ENCODE measurements around the gene GOLGA6L2. TPM values are rescaled to one million over a fixed set of nuclear protein-coding genes. Genes with fewer than 3 reads are reported as not detected.
"Not testable (repeated sequence)": the region's sequence is repeated elsewhere in the genome, so short reads cannot be mapped to it uniquely, and the experiment has no call there.

Gene GOLGA6L2, protein sequence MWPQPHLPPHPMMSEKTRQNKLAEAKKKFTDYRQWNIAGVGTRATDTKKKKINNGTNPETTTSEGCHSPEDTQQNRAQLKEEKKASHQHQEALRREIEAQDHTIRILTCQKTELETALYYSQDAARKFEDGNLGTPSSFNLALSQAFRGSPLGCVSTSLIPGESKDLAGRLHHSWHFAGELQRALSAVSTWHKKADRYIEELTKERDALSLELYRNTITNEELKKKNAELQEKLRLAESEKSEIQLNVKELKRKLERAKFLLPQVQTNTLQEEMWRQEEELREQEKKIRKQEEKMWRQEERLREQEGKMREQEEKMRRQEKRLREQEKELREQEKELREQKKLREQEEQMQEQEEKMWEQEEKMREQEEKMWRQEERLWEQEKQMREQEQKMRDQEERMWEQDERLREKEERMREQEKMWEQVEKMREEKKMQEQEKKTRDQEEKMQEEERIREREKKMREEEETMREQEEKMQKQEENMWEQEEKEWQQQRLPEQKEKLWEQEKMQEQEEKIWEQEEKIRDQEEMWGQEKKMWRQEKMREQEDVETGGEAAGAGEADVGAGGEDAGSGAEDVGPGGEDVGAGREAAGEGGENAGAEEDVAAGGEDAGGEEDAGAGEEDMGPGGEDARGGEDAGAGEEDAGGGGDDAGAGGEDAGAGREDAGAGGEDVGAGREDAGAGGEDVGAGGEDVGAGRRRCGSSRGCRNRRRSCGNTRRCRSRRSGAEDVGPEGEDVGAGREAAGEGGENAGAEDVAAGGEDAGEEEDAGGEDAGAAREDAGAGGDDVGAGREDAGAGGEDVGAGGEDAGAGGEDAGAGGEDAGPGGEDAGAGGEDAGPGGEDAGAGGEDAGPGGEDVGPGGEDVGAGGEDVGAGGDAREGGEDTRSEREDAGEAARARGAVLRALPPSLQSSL
- not detected for polyA plus RNA-seq (ENCODE audit: insufficient read length)

DNA sequence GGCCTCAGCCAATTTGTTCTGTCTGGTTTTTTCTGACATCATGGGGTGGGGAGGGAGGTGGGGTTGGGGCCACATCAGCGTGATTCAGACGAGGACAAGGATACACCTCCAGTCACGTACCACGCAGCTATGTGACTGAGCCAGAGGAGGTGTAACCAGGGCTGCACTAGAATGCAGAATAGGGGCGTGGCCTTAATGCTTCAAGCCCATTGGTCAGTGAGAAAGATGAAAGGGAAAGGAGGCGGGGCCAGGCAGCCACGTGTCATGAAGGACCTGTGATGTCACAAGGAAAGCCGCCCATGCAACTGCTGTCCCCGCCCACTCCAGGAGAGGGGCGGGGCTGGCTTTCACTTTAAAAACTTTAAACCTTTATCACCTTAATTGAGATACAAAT, at the start of gene GOLGA6L2:
Gene GOLGA6L2, minus strand, starts transcription at position 137 of the 394 bp plus-strand sequence. Its CDS starts 62 bp downstream, at position 75.
- DNase-seq (ENCODE audit: low read depth), result no peak

DNA sequence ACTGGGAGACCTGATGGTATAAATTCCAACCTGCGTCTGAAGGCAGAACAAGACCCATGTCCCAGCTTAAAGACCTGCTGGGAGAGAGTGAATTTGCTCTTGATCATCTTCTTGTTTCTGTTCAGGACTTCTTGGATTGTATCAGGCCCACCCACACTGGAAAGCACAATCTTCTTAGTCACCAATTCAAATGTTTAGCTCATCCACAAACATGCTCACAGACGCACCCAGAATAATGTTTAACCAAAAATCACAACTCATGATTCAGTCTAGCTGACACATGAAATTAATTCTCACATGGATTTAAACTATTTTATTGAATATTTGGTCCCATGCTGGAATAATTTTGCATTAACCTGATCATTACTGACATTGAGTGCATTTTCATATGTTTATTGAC, 37.8 kb upstream of the GOLGA6L2 start:
- no peak for DNase-seq (ENCODE audit: low read depth)

DNA sequence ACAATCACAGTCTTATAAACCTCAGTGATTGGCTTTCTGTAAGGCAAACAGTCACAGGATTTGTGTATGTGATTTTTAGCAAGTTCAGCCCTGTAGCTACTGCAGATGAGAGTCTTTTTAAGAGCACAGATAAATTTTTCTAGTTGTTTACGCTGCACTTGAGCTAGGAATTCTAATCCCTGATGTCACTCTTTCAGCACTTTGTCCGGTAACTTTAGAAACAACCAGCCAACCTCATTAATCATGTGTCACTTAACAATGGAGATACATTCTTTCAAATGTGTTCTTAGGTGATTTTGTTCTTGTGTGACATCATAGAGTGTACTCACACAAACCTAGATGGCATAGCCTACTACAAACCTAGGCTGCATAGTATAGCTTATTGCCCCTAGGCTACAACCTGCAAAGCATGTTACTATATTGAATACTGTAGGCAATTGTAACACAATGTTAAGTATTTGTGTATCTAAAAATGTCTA, 36.8 kb upstream of the GOLGA6L2 start:
- DNase-seq (ENCODE audit: low read depth), result no peak

DNA sequence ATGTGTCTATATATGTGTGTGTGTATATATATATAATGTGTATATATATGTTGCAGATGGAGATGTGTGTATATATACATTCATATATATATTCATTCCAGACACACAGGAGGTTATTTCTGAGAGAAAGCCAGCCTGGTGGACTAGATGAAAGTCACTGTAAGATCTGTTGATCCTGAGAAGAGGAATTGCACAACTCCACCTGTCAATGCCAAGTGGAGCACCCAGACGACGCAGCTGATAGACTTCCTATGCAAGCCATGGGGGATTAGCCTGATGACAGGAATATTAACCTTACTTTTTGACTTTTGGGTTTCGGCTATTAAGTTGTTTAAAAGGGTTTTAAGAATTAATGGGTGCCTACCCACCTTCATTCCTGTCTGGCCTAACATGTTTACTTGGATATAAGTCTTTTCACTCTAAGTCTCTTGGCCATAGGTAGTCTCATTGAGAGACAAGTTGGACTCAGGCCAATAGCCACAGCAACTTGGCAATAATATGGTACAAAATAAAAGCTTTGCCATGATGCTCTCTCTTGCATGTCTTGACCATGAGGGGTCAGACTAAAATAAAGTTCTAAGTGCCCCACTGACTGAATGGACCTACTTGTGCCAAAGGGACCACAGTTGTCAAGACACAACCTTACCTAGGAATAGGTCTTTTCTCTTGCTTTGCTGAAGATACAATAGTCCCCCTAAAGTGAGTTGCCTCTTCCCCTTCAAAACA, 35.9 kb upstream of the GOLGA6L2 start:
- no peak for DNase-seq (ENCODE audit: low read depth)

DNA sequence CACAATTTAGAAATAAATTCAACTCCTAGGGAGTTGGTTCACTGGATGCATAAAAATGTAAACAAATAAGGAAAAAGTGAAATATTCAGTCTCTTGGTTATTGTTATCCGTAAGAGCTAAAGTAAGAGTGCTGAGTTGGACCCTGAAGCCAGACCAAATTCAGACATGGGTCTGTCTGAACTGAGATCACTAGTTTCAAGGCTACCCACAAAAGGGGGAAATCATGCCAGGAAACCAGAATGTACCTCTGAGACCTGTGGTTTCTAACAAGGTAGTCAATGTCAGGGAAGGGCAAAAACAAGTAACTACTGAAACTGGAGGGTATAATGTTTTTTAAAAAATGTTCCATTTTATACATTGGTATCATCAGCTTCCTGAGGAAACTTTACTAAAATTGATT, 35.2 kb upstream of the GOLGA6L2 start:
- no peak for DNase-seq (ENCODE audit: low read depth)

DNA sequence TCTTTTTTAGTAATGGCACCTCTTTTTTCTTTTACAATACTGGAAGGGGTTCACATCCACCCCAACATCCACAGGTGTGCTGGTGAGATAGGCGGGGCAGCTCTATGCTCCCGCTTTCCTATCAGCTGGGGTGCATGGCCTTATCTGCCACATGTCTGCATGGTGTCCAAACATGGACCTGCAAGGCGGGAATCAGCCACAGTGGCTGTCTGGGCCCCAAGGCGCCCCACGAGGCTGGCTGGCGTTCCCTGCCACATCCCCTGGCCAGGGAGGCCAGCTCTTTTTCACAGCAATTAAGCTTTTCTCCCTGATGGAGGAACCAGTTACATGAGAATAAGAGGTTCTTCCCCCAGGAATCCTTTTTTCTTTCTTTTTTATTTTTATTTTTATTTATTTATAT, 30.9 kb upstream of the GOLGA6L2 start:
- DNase-seq (ENCODE audit: low read depth), result no peak

DNA sequence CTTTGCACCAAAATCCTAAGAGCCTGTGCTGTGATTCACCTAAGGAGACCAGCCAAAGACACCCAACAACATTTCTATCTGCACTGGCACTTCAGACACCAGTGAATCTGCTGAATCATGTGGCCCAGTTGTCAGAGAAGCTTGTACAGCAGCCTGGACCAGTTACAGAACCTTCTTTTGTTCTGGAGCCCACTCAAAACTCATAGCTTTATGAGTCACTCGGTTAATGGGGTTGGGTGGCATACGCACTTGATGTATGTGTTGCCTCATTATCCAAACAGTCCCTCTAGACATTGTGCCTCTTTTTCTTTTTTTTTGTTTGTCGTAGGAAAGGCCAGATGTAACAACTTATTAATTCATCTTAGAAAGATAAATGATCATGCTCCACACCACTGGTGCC, 25.6 kb upstream of the GOLGA6L2 start:
- no peak for DNase-seq (ENCODE audit: low read depth)

DNA sequence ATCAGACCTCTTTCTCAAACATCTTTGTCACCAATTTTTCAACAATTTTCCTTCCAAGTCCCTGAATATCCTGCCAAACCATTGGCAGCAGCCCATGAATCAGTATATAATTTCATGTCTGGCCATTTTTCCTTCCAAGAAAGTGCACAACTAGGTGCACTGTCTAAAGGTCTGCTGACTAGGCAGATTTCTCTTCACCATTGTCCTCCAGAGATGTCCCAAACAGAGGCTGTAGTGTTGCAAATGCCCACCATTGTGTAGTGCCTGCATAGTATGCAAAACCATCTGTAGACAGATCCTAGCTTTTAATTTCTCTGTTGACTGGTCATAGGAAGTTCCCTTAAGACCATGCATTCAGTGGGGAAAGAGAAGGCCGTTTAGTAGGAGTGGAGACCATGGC, 25.0 kb upstream of the GOLGA6L2 start:
- DNase-seq (ENCODE audit: low read depth), result no peak

DNA sequence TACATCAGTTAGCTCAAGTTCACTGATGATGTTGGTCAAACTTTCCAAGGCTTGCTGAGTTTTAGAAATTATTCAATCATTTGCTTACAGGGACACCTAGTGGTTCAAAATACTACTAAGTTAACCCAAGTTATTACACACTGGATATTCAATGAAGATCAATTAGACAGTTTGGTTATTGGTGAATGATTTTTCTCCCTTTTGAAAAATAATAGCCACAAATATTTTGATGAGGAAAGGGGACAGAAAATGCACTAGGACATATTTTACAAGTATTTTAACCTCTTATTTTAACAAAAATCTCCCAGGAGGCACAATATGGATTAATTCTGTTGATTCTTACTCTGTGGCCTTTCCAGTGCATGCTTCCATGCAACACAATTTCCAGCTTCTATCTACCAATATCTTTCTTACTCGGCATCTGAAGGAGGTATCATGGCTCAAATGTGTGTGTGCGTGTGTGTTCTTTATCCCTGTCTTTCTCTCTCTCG, 20.1 kb upstream of the GOLGA6L2 start:
- no peak for DNase-seq (ENCODE audit: low read depth)

DNA sequence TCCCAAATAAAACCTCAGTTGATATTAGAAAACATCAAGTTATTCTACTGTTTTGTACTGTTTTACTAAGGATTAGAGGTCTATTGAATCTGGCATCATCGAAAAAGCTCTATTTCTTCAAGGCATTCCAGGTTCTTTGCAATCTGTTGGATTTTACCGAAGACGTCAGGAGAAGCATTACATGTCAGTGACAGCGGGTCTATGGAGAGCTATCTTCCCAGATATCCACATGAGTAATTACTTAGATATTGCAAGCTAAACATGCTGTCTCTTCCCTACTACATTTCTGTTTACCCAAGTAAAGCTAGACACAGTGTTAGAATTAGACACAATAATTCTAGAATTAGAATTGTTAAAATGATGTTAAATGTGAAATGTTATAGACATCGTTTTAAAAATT, 10.8 kb upstream of the GOLGA6L2 start:
- DNase-seq (ENCODE audit: low read depth), result no peak

DNA sequence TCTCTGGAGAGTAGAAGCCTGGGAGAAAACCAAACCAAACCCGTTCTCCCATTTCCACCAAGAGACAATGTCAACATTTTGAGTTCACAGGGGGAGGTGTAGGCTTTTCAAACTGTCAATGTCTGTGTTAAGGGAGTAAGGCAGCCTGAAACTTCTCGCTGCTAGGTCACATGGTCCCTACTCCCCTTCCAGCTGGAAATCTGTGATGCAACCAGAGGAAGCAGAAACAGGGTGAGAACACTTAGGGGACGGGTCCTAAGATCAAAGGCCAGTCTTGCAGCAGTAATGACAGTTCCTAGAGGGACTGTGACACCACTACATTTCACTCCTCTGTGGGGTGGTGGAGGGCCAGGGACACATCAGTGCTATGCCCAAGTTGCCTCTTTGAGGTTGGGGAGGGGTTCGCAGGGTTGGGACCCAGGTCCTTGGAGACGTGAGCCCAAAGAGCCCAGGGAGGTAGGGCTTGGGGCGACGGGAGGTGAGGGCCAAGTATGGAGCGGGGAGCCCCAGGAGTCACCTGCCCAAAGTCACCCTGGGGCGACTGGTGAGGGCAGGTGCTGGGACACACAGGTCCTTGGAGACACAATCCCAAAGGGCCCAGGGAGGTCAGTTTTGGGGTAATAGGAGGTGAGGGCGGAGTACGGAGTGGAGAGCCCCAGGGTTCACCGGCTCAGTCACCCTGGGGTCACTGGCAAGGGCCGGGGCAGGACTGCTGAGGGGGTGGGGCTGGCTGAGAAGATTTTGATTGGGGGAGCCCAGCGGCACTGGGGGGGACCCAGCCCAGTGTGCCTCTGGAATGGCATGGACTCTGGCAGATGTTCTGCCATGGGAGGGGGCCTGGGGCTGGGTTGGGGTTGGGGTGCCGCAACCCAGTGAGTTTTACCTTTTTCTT, 582 bp downstream of the GOLGA6L2 start:
- DNase-seq (ENCODE audit: low read depth), result no peak

DNA sequence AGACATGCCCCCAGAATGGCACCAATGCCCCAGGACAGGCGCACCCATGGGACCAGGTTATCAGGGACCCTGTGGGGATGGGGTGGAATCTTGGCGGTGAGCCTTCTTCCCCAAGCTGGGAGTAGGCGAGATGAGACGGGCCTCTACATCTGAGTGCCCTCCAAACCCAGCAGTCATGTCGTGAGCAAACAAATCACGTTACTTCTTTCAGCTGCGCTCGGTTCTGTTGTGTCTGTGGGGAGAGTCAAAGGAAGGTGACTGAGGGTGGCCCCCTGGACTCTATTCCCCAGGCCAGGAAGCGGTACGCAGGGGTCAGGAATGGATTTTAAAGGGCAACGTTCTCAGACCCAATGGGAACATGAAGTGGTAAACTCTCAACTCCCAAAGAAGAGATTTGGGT, 2.8 kb downstream of the GOLGA6L2 start:
- DNase-seq (ENCODE audit: low read depth), result no peak

DNA sequence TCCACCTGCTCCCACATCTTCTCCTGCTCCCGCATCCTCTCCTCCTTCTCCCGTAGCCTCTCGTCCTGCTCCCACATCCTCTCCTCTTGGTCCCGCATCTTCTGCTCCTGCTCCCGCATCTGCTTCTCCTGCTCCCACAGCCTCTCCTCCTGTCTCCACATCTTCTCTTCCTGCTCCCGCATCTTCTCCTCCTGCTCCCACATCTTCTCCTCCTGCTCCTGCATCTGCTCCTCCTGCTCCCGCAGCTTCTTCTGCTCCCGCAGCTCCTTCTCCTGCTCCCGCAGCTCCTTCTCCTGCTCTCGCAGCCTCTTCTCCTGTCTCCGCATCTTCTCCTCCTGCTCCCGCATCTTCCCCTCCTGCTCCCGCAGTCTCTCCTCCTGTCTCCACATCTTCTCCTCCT, 5.8 kb downstream of the GOLGA6L2 start:
- no peak for DNase-seq (ENCODE audit: low read depth)

DNA sequence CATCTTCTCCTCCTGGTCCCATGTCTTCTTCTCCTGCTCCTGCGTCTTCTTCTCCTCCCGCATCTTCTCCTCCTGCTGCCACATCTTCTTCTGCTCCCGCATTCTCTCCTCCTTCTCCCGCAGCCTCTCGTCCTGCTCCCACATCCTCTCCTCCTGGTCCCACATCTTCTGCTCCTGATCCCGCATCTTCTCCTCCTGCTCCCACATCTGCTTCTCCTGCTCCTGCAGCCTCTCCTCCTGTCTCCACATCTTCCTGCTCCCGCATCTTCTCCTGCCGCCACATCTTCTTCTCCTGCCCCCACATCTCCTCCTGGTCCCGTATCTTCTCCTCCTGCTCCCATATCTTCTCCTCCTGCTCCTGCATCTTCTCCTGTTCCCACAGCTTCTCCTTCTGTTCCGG, 6.4 kb downstream of the GOLGA6L2 start:
- DNase-seq (ENCODE audit: low read depth), result no peak

DNA sequence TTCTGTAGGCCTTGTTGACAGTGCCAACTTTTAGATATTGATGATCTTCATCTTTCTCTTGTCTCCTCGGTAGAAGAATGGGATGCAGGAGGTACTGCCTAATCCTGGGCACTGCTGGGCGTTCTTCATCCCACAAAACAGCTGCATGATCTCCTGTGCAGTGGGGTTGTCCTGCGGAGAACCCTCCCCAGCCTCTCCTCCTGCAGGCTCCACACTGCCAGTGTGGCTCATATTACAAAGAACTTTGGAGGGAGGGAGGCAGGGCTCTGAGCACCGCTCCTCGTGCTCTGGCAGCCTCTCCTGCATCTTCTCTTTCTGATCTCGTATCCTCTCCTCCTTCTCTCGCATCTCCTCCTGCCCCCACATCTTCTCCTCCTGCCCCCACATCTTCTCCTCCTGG, 7.5 kb downstream of the GOLGA6L2 start:
- DNase-seq (ENCODE audit: low read depth), result no peak

DNA sequence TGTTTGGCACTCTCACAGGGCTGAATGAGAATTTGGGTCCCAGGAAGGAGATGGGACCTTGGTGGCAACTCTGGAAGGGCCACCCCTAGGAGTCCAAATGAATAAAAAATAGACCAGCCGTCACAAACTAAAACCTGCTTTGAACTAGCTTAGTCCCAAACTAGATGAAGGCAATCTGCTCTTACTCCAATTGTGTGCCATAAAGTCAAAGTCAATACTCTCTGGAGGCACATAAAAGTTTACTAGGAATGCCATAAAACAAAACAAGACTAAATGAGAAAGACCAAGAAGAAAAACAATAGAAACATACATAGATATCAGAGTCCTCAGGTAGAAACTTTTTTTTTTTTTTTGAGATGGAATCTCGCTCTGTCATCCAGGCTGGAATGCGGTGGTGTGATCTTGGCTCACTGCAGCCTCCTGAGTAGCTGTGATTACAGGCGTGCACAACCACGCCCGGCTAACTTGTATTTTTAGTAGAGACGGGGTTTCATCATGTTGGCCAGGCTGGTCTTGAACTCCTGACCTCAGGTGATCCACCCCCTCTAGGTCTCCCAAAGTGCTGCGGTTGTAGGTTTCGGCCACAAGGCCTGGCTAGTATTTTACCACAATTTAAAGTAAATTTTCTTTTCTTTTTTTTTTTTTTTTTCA, 8.1 kb downstream of the GOLGA6L2 start:
- no peak for DNase-seq (ENCODE audit: low read depth)

DNA sequence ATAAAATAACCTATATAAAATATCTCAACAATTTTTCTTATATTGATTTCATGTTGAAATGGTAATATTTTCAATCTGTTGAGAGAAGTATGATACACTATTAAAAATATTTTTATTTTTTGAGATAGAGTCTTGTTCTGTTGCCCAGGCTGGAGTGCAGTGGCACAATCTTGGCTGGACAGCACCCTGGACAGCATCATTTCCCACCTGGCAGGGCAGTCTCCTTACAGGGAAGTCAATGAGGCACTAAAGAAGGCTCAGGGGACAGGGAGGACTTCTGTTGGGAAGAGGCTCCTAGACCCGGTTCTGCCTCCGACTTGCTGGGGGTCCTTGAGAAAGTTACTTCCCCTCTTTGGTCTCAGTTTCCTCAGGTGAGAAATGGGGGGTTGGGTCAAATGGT, 9.4 kb downstream of the GOLGA6L2 start:
- DNase-seq (ENCODE audit: low read depth), result no peak

DNA sequence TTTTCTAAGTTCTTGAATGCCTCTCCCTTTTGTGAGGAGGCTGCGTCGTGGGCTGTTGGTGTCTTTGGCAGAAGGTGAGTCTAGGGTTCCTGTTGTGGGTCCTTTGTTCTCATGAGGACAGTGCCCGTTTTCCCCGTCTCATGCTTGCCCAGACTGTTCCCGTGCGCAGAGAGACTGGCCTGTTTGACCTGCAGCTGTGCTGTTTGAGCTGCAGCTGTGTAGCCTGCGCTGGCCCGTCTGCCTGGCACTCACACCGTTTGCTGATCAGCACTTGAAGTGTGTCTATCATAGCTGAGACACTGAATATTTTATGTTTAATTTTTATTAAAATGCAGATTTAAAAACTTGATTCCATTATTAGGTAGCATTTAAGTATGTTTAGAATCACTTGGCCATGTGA, 9.9 kb downstream of the GOLGA6L2 start:
- no peak for DNase-seq (ENCODE audit: low read depth)

DNA sequence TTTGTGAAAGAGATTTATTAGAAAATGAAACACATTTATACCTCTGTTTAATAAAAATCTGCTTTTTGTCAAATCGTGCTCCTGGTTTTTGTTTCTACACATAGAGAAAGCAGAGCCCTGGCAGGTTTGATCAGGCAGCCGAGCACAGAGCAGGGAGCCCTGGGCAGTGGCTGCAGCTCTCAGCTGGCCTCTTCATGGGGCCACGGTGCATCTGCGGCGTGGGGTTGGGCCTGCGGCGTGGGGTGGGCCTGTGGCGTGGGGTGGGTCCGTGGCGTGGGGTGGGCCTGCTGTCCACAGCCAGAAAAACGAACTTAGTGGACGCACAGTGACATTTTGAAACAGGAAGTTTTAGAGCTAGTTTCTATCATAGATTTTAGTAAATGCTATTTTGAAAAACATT, 10.6 kb downstream of the GOLGA6L2 start:
- no peak for DNase-seq (ENCODE audit: low read depth)

DNA sequence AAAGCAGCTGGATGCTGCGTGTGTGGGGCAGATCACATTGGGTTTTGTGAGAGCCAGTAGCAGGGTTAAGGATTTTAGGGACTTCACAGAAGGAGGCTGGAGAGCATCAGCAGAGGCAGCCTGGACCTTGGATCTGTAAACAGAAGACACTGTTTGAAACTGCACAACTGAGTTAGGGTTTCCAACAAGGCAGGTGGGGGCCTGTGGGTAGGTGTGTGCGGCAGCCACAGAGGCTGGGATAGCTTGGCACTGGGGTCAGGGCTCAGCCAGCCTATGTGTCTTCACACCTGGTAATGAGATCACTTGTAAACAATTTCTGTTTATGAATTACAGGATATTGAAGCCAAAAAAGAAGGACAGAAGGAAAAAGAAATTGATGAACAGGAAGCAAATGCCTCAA, 12.3 kb downstream of the GOLGA6L2 start:
- not testable (repeated sequence) for DNase-seq (ENCODE audit: low read depth)

All from forelimb muscle (tissue), 1 donor.